NCI-H510A (cell line): ENCODE data around the gene HIPK2.

Experiments
- DNase-seq: peaks from one replicate; lab custom pipeline; 2025; lab: John Stamatoyannopoulos, UW

HIPK2 gene

DNA sequence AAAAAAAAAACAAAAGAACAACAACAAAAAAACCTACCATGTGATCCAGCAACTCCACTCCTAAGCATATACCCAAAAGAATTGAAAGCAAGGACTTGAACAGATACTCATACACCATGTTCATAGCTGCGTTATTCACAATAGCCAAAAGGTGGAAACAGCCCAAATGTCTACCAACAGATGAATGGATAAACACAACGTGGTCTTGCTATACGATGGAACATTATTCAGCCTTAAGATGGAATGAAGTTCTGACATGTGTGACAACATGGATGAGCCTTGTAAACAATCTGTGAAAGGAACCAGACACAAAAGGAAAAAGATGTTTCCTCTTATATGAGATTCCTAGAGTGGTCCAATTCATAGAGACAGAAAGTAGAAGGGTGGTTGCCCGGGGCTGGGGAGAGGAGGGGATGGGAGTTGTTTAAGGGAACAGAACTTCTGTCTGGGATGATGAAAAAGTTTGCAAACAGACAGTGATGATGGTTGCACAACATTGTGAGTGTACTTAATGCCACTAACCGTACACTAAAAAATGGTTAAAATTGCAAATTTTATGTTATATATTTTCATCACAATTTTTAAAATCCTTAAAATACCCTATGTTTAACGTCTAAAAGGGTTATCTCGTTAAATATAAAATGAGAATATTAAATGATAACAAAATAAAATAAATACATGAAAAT lies 242.7 kb downstream of the HIPK2 start:
- no peak for DNase-seq

- DNase-seq: no peak
These were observed 243.7 kb downstream of the HIPK2 start for GRCh38 chr7:139534096-139534495.

- DNase-seq: no peak
These were observed 245.1 kb downstream of the HIPK2 start for GRCh38 chr7:139532636-139533155.

DNA sequence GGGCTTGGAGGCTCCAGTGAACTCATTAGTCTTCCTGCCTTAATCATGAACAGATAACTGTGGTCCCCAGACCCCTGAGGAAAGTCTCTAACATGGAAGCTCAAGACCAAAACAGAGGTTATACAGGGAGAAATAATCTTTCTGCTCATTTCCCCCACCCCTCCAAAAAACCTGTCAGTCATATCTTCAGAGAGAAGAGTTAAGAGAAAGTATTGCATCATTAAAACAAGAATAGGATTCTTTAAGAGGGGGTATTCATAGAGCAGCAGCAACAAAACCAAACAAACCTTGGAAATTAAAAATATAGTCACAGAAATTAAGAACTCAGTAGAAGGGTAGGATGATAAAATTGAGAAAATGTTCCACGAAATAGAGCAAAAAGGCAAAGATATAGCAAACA lies 246.7 kb downstream of the HIPK2 start:
- DNase-seq: no peak

DNA sequence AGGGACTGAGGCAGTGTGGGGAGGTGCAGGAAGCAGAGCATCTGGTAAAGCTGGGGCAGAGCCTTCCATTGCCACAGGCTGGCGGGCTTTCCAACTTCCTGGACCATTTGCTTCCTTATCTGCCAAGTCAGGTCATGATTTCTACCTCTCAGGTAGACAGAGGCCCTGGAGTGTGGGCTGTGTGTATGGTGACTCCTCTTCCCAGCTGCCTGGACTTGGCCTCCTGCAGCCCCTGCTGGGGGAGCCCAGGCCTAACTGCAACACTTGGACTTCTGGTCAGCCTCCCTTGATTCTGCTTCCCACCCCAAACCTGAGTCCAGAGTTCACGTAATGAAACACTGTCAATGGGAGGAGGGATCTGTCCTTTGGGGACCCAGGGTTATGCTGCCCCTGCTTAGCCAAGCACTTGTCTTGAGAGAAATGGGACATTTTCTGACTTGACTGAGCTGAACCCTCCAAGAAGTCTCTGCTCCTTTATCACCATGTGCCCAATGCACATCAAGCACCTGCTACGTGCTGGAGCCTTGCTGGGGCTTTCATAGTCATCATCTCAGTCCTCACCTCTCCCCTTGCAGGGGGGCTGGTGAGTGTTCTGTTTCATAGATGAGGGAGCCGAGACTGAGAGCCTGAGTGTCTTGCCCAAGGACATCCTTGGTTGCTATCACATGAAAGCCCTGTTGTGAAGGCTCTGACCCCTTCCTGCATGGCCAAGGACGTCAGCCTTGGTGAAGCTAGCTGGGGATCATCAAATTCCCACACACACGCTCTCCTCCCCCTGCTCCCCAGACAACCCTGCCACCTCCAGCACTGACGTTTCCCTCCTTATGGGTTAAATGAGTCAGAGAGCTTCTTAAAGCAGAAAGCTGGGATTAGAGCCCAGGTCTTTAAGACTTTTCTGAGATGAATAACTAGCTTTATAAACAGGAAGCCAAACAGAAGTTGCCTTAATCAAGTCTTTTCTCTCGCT lies 250.9 kb downstream of the HIPK2 start:
- DNase-seq: no peak

- no peak for DNase-seq
These were observed 252.0 kb downstream of the HIPK2 start for GRCh38 chr7:139525750-139526149.

DNA sequence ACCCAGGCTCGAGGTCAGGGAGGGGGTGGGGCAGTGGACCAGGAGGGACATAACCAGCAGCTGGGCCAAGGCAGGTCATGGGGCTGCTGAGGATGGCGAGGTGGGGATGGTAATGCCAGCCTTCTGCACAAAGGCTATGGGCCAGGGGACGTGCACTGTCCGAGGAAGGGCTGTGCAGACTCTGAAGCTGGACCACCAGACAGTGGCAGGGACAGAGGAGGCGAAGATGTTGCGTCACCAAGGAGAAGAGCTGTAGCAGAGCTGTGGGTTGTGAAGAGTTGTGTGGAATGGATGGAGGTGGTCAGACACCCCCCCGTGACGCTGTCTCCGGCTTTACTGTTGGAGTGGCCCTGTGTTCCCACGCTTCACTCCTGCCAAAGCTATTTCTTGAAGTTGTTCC lies 252.6 kb downstream of the HIPK2 start:
- no peak for DNase-seq

GRCh38 chr7:139523968-139524815 lies 253.6 kb downstream of the HIPK2 start:
- DNase-seq: no peak

GRCh38 chr7:139523199-139523941 lies 254.4 kb downstream of the HIPK2 start, which contains the start of gene CLEC2L:
TSS of gene CLEC2L (plus strand) at chr7:139523685. CDS start at chr7:139523928, 243 bp downstream.
- DNase-seq: no peak

DNA sequence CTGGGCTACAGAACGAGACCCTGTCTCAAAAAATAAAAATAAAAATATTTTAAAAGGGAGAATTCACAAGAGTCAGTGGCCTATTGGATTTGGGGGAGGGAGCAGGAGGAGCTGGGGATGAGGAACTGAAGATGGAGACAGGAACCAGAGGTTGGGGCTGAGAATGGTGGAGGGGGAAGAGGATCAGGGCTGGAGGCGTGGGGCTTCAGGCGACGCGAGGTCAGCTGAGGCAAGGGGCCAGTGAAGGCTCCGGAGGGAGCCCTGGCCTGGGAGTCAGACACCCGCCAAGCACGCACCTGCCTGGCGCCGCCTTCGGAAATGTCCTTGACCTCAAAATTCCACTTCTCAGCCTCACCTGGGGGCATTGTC lies 255.0 kb downstream of the HIPK2 start:
- DNase-seq: no peak

DNA sequence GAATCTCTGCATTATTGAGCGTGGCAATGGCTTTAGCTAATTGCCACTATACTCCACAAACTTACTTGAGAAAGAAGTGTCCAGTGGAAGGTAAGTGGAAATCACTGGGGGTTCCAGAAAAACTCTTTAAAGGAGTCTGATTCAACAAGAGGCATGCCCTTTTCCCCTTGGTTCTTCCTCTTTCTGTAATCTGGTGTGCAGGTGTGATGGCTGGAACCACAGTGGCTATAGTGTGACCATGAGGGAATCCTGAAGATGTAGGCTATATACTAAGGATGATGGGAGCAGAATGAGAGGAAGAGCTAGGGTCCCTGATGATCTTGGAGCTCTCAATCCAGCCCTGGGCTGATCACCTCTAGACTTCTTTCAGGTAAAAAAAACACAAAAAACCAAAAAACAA lies 256.4 kb downstream of the HIPK2 start:
- no peak for DNase-seq

DNA sequence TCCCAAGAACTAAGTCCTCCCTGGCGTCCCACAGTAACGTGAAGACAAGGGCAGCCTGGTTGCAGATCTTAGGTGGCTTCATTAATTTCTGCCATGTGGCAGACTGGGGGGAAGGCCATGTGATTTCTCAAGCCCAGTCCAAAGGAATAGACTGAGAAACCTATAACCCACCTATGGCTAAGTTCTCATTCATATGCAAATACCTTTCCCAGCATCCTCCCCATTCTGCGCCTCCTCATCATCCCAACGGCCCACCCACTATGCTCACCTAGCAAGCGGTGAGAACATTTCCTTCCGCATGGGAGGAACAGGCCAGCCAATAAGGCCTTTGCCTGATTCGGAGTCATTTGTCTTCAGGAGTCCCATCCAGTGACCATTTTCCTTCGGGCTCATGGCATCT lies 262.5 kb downstream of the HIPK2 start:
- DNase-seq: no peak
